GM12878 (cell line): ENCODE measurements around the gene SAMD7. TPM values are rescaled to one million over a fixed set of nuclear protein-coding genes. Genes with fewer than 3 reads are reported as not detected.

Source experiments
- ATAC-seq: fragments of 200-7000 bp; cut with Tn5 transposase; 3 replicates; pipeline ENCODE4 v1.9.1; 2020; ENCODE audit warnings: mild to moderate bottlenecking, moderate library complexity
- BruUV-seq: library from RNA; stranded (reverse); fragments of 400-500 nt; replicated peaks from 2 replicates; lab custom pipeline; 2021; lab: Mats Ljungman, UMichigan
- CTCF ChIA-PET: fragments of 300-600 bp; sonication (Branson Sonifier 250); formaldehyde crosslinking; extraction: SDS; loops from one replicate; lab custom pipeline; 2021; ENCODE audit warnings: inconsistent platforms; lab: Yijun Ruan, JAX
- POLR2A ChIA-PET: fragments of 350-600 bp; formaldehyde crosslinking; extraction: SDS; loops from one replicate; lab custom pipeline; 2021; ENCODE audit warnings: inconsistent platforms; lab: Charles Lee
- RAD21 ChIA-PET: fragments of 300-600 bp; sonication (Branson Sonifier 250); formaldehyde crosslinking; loops from one replicate; lab custom pipeline; 2023; ENCODE audit warnings: antibody characterized with exemption; ENCODE audit not compliant: unreplicated experiment; lab: Charles Lee
- SMC1A ChIA-PET: fragments of 300-600 bp; sonication (Branson Sonifier 250); formaldehyde crosslinking; loops from one replicate; lab custom pipeline; 2023; ENCODE audit not compliant: unreplicated experiment, uncharacterized antibody; lab: Charles Lee
- DNase-seq: peaks from one replicate; pipeline ENCODE4 v3.0.0-alpha.2; 2011; ENCODE audit warnings: low read depth, low spot score
- FAIRE-seq: peaks from 3 replicates; lab custom pipeline; 2011; peaks lifted over from hg19 to GRCh38; lab: Jason Lieb, UNC
- H2AFZ ChIP-seq: 2 replicates; pipeline ENCODE4 v1.6.0; 2011; ENCODE audit warnings: low read depth, low read length, control low read depth; ENCODE audit not compliant: control insufficient read depth
- H3K27ac ChIP-seq: 2 replicates; pipeline ENCODE4 v1.5.1; 2011; ENCODE audit warnings: control low read depth; ENCODE audit not compliant: control insufficient read depth, insufficient read depth
- H3K27me3 ChIP-seq, 2 experiments: replicated peaks in 1 of 2; 2 replicates each; pipeline versions ENCODE4 v1.6.0 to v1.6.1; 2011; ENCODE audit warnings: low read length in 1 of 2; ENCODE audit not compliant: control insufficient read depth in 2 of 2, insufficient read depth in 2 of 2
- H3K36me3 ChIP-seq, 2 experiments: 2 replicates each; pipeline ENCODE4 v1.5.1; 2011; ENCODE audit warnings: low read length in 1 of 2; ENCODE audit not compliant: control insufficient read depth in 2 of 2, insufficient read depth in 2 of 2
- H3K4me1 ChIP-seq: 2 replicates; pipeline ENCODE4 v1.6.1; 2011; ENCODE audit warnings: mild to moderate bottlenecking, low read length, moderate library complexity, mixed read lengths; ENCODE audit not compliant: control insufficient read depth, insufficient read depth
- H3K4me2 ChIP-seq: 2 replicates; pipeline ENCODE4 v1.6.0; 2011; ENCODE audit warnings: control low read depth; ENCODE audit not compliant: control insufficient read depth, insufficient read depth
- H3K4me3 ChIP-seq: fragments of 200-600 bp; sonication (generic); 2 replicates; pipeline ENCODE4 v1.5.1; 2016
- H3K79me2 ChIP-seq: 2 replicates; pipeline ENCODE4 v1.6.0; 2011; ENCODE audit warnings: low read length; ENCODE audit not compliant: control insufficient read depth, insufficient read depth
- H3K9ac ChIP-seq: 2 replicates; pipeline ENCODE4 v1.8.0; 2011; ENCODE audit warnings: low read length, control low read depth, mixed read lengths; ENCODE audit not compliant: control insufficient read depth, insufficient read depth
- H3K9me3 ChIP-seq: replicated peaks from 3 replicates; pipeline ENCODE4 v1.5.1; 2011; ENCODE audit warnings: mild to moderate bottlenecking, low read length; ENCODE audit not compliant: control insufficient read depth, insufficient read depth
- H4K20me1 ChIP-seq: 2 replicates; pipeline ENCODE4 v1.6.0; 2011; ENCODE audit not compliant: control insufficient read depth, insufficient read depth
- BACH1 ChIP-seq: fragments of 450-650 bp; IDR thresholded peaks from 2 replicates; pipeline ENCODE4 v1.6.1; 2017; ENCODE audit warnings: mild to moderate bottlenecking, borderline replicate concordance
- BCL11A ChIP-seq: IDR thresholded peaks from 2 replicates; pipeline ENCODE4 v1.6.1; 2011; ENCODE audit warnings: low read depth, low read length
- CEBPZ ChIP-seq: fragments of 150-350 bp; IDR thresholded peaks from 2 replicates; pipeline ENCODE4 v1.6.1; 2016; ENCODE audit warnings: low read depth, low read length
- E2F4 ChIP-seq: IDR thresholded peaks from 2 replicates; pipeline ENCODE4 v1.6.1; 2012; ENCODE audit warnings: low read depth, low read length, improper control_type of control experiment
- ELK1 ChIP-seq: IDR thresholded peaks from 2 replicates; pipeline ENCODE4 v1.6.1; 2012; ENCODE audit warnings: low read depth, low read length, improper control_type of control experiment
- EZH2 ChIP-seq: IDR thresholded peaks from 2 replicates; pipeline ENCODE4 v1.6.1; 2012; ENCODE audit warnings: low read depth, mild to moderate bottlenecking, control low read depth, inconsistent platforms, low read length, borderline replicate concordance; ENCODE audit not compliant: control insufficient read depth
- HDAC6 ChIP-seq: fragments of 200-600 bp; sonication (generic); IDR thresholded peaks from one replicate; pipeline ENCODE4 v1.8.0; 2017; ENCODE audit warnings: antibody characterized with exemption; ENCODE audit not compliant: unreplicated experiment
- JUNB ChIP-seq: IDR thresholded peaks from 2 replicates; pipeline ENCODE4 v1.6.1; 2016; ENCODE audit warnings: antibody characterized with exemption, mild to moderate bottlenecking
- MYC ChIP-seq: IDR thresholded peaks from 2 replicates; pipeline ENCODE4 v1.6.1; 2011; ENCODE audit warnings: mild to moderate bottlenecking, low read length, moderate library complexity, inconsistent platforms; ENCODE audit not compliant: insufficient read depth, insufficient replicate concordance, insufficient read length, severe bottlenecking
- NFYB ChIP-seq: IDR thresholded peaks from 2 replicates; pipeline ENCODE4 v1.6.1; 2011; ENCODE audit warnings: low read depth, mild to moderate bottlenecking, low read length, improper control_type of control experiment, moderate library complexity; ENCODE audit not compliant: insufficient read depth
- NR2F1 ChIP-seq: fragments of 450-650 bp; conservative IDR thresholded peaks from 2 replicates; pipeline ENCODE4 v1.6.1; 2017; ENCODE audit warnings: mild to moderate bottlenecking
- PML ChIP-seq: IDR thresholded peaks from 2 replicates; pipeline ENCODE4 v1.6.1; 2012; ENCODE audit warnings: low read length, inconsistent platforms
- RUNX3 ChIP-seq: IDR thresholded peaks from 2 replicates; pipeline ENCODE4 v1.6.1; 2012; ENCODE audit warnings: low read length, inconsistent platforms
- STAT3 ChIP-seq: IDR thresholded peaks from 2 replicates; pipeline ENCODE4 v1.6.1; 2011; ENCODE audit warnings: low read depth, low read length, improper control_type of control experiment
- TARDBP ChIP-seq: IDR thresholded peaks from 2 replicates; pipeline ENCODE4 v1.6.1; 2016; ENCODE audit warnings: borderline replicate concordance
- ZNF24 ChIP-seq: fragments of 450-650 bp; IDR thresholded peaks from 2 replicates; pipeline ENCODE4 v1.6.1; 2017; ENCODE audit warnings: antibody characterized with exemption, mild to moderate bottlenecking
- ZNF622 ChIP-seq: fragments of 450-650 bp; IDR thresholded peaks from 2 replicates; pipeline ENCODE4 v1.6.1; 2017; ENCODE audit warnings: mild to moderate bottlenecking, inconsistent platforms
- WGBS: methylation state at CpG from one replicate; pipeline ENCODE4 v1.1.6; 2016; ENCODE audit warnings: low lambda C conversion rate; ENCODE audit not compliant: insufficient replicate concordance, insufficient coverage; ENCODE audit errors: missing lambda C conversion rate; 5-methylcytosine and 5-hydroxymethylcytosine counted together
- in situ Hi-C: fragments of 300-500 bp; cut with MboI; formaldehyde crosslinking; loops from 9 replicates; pipeline ENCODE4 v1.14.3; 2018; ENCODE audit warnings: mixed read lengths
- intact Hi-C: fragments of 100-400 bp; cut with micrococcal nuclease; formaldehyde crosslinking; loops from one replicate; pipeline ENCODE4 v1.14.2; 2022; ENCODE audit not compliant: unreplicated experiment
- polyA plus RNA-seq, 11 experiments: library from polyadenylated mRNA; depleted of rRNA in 4 of 11; unstranded in 6 of 11; stranded (reverse) in 5 of 11; fragments of >200 nt; fragmentation: Nextera tagmentation in 4 of 11; fragmentation: Illumina TruSeq in 1 of 11; extraction: Ambion mirVana in 4 of 11; extraction: Trizol in 1 of 11; gene quantifications; 1 replicate in 1 of 11; 2 replicates in 10 of 11; pipeline versions ENCODE4 v1.2.1 to v1.2.3, GENCODE V29; 2011 to 2016; ENCODE audit warnings: inconsistent platforms in 2 of 11, missing spikeins in 2 of 11, low read depth in 1 of 11
- total RNA-seq, 4 experiments: library from RNA; depleted of rRNA in 3 of 4; stranded (reverse); fragments of >200 nt in 3 of 4; fragmentation: Illumina TruSeq in 1 of 4; extraction: Trizol in 1 of 4; gene quantifications; 2 replicates each; pipeline versions ENCODE4 v1.2.1 to v1.2.3, GENCODE V29; 2013 to 2021
- TF ChIP-seq, protein P1 (sequence below): IDR thresholded peaks from 2 replicates; pipeline ENCODE4 v1.6.1; 2012; ENCODE audit warnings: low read length, inconsistent platforms

Gene SAMD7
- total and polyA plus RNA-seq, 10 of the 15 experiments (the other 5 are each of a cell fraction or from before 2014, with no cell fraction given): 0.03 to 0.11 (median 0.07) TPM; not detected in 3

DNA sequence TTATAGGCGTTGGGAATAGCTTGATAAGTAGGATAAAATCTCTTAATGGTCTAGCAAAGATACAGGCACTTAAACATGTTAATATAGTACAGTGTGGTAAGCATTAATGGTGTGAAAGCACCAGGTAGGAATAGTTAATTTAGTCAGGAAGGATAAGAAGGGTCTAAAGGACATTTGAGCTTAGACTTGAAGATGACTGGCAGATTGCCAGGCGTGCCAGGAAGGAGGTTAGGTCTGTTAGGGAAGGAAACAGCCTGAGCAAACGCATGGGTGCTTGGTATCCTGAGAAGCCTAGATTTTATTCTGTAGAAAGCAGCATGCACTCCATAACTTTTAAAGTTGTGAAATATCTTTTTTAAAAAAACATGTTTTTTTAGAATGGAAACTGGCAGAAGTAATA is 72.9 kb downstream of the SAMD7 start:
- no peaks in the 10 kb centered on the region for H4K20me1 ChIP-seq
- DNase-seq (no peak), FAIRE-seq (peak; percentile 31), ATAC-seq (no peak)
- ChIA-PET SMC1A (interaction anchor here (1.9 to 2.1 kb wide), 2 partner anchors 17 to 55 kb away, joined by 6 to 9 read pairs; partner anchors contain the start of gene SEC62), POLR2A (interaction anchor here (0.6 kb wide), 1 partner anchor 1862 kb away, joined by 3 read pairs; no protein-coding TSS in a partner anchor), CTCF (interaction anchor here (0.6 kb wide), 1 partner anchor 152 kb away, joined by 5 read pairs; no protein-coding TSS in a partner anchor), RAD21 (no interaction called here)
- WGBS: 81% methylated on average over 3 of the region's 3 CpGs
- no peak overlapping the region for H2AFZ ChIP-seq
- TF ChIP-seq STAT3 (no peak), E2F4 (no peak), PML (no peak), HDAC6 (no peak), ELK1 (no peak), EZH2 (no peak), TARDBP (no peak), MYC (no peak), NFYB (no peak), BCL11A (no peak), ZNF24 (no peak), BACH1 (no peak), NR2F1 (no peak), RUNX3 (no peak), JUNB (no peak), ZNF622 (no peak), CEBPZ (no peak)
- TF ChIP-seq, protein P1, sequence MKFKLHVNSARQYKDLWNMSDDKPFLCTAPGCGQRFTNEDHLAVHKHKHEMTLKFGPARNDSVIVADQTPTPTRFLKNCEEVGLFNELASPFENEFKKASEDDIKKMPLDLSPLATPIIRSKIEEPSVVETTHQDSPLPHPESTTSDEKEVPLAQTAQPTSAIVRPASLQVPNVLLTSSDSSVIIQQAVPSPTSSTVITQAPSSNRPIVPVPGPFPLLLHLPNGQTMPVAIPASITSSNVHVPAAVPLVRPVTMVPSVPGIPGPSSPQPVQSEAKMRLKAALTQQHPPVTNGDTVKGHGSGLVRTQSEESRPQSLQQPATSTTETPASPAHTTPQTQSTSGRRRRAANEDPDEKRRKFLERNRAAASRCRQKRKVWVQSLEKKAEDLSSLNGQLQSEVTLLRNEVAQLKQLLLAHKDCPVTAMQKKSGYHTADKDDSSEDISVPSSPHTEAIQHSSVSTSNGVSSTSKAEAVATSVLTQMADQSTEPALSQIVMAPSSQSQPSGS: no peak
- in situ Hi-C loops (no loop called here), intact Hi-C loops (no loop called here)
- no peaks in the 10 kb centered on the region for H3K9me3 ChIP-seq
- H3K4me3 ChIP-seq: no peak overlapping the region
- BruUV-seq: no TSS peak
- H3K4me2 ChIP-seq: no peak overlapping the region
- no peaks in the 10 kb centered on the region for H3K27me3 ChIP-seq
- H3K27ac ChIP-seq: no peak overlapping the region
- H3K79me2 ChIP-seq: peaks cover 3% of the 10 kb centered on the region
- H3K4me1 ChIP-seq: no peaks in the 10 kb centered on the region
- peaks cover 10 to 27% of the 10 kb centered on the region in 2 experiments for H3K36me3 ChIP-seq
- no peak overlapping the region for H3K9ac ChIP-seq
